A549 (cell line): ENCODE measurements around the gene GLYAT. TPM values are rescaled to one million over a fixed set of nuclear protein-coding genes. Genes with fewer than 3 reads are reported as not detected.

Experiments
- ATAC-seq, 2 experiments: fragments of 200-7000 bp in 1 of 2; fragments of >200 bp in 1 of 2; cut with Nextera tagmentation in 1 of 2; cut with Tn5 transposase in 1 of 2; 3 replicates each; pipeline versions ENCODE4 v1.8.0 to v1.9.1; 2018 to 2020; ENCODE audit warnings: mild to moderate bottlenecking in 1 of 2, moderate library complexity in 1 of 2
- CTCF ChIA-PET: fragments of 300-600 bp; sonication (Branson Sonifier 250); formaldehyde crosslinking; extraction: SDS; loops from one replicate; lab custom pipeline; 2021; ENCODE audit warnings: antibody characterized with exemption, inconsistent platforms; lab: Yijun Ruan, JAX
- POLR2A ChIA-PET: fragments of 350-600 bp; formaldehyde crosslinking; extraction: SDS; loops from one replicate; lab custom pipeline; 2021; ENCODE audit warnings: antibody characterized with exemption, inconsistent platforms; lab: Yijun Ruan, JAX
- DNase-seq, 2 experiments: peaks; one replicate each; pipeline versions ENCODE4 v3.0.0 to v3.0.0-alpha.2; 2011 to 2016; ENCODE audit warnings: low read depth in 1 of 2, low spot score in 1 of 2
- FAIRE-seq: peaks from 2 replicates; lab custom pipeline; 2011; peaks lifted over from hg19 to GRCh38; lab: Jason Lieb, UNC
- H3K27ac ChIP-seq, 2 experiments: fragments of >200 bp; sonication (Bioruptor Twin); formaldehyde crosslinking; 3 replicates each; pipeline ENCODE4 v1.5.1; 2016 to 2017
- H3K4me1 ChIP-seq: fragments of >200 bp; sonication (Bioruptor Twin); formaldehyde crosslinking; 3 replicates; pipeline ENCODE4 v1.6.1; 2016
- H3K4me2 ChIP-seq: fragments of >200 bp; sonication (Bioruptor Twin); formaldehyde crosslinking; 3 replicates; pipeline ENCODE4 v1.6.1; 2016
- H3K4me3 ChIP-seq: fragments of >200 bp; sonication (Bioruptor Twin); formaldehyde crosslinking; 3 replicates; pipeline ENCODE4 v1.5.1; 2016
- H3K9me3 ChIP-seq: fragments of >200 bp; sonication (Bioruptor Twin); formaldehyde crosslinking; 3 replicates; pipeline ENCODE4 v1.6.1; 2016
- ATOH8 ChIP-seq: fragments of 250-450 bp; sonication (Bioruptor Pico); IDR thresholded peaks from 2 replicates; pipeline ENCODE4 v1.5.0; 2020; ENCODE audit warnings: low read depth, mild to moderate bottlenecking, moderate library complexity
- BHLHE40 ChIP-seq: IDR thresholded peaks from 2 replicates; pipeline ENCODE4 v1.6.1; 2012; ENCODE audit warnings: low read depth, low read length, inconsistent platforms
- CBX2 ChIP-seq: fragments of 200-600 bp; sonication (generic); IDR thresholded peaks from 2 replicates; pipeline ENCODE4 v1.6.1; 2016; ENCODE audit warnings: low read depth, mild to moderate bottlenecking, borderline replicate concordance
- CEBPB ChIP-seq, 2 experiments: fragments of >200 bp in 1 of 2; sonication (Bioruptor Twin) in 1 of 2; formaldehyde crosslinking in 1 of 2; IDR thresholded peaks; 2 replicates each; pipeline ENCODE4 v1.6.1; 2012 to 2016
- CHD2 ChIP-seq: fragments of 150-350 bp; IDR thresholded peaks from 2 replicates; pipeline ENCODE4 v1.6.1; 2014; ENCODE audit warnings: low read length; ENCODE audit not compliant: partially characterized antibody
- FOSL2 ChIP-seq, 2 experiments: fragments of 450-650 bp in 1 of 2; fragments of >200 bp in 1 of 2; sonication (Bioruptor Twin) in 1 of 2; formaldehyde crosslinking; IDR thresholded peaks; 2 replicates each; pipeline versions ENCODE4 v1.5.0 to v1.6.1; 2016 to 2020; ENCODE audit warnings: mild to moderate bottlenecking in 1 of 2, moderate library complexity in 1 of 2
- HDAC2 ChIP-seq: fragments of 200-600 bp; sonication (generic); IDR thresholded peaks from 2 replicates; pipeline ENCODE4 v1.6.1; 2016
- HMGXB4 ChIP-seq: fragments of 250-450 bp; sonication (Bioruptor Pico); IDR thresholded peaks from 2 replicates; pipeline ENCODE4 v1.5.0; 2021; ENCODE audit warnings: mild to moderate bottlenecking, moderate library complexity, borderline replicate concordance
- JUNB ChIP-seq: fragments of >200 bp; sonication (Bioruptor Twin); formaldehyde crosslinking; IDR thresholded peaks from 2 replicates; pipeline ENCODE4 v1.6.1; 2016
- KDM1A ChIP-seq: fragments of 200-600 bp; sonication (generic); IDR thresholded peaks from 2 replicates; pipeline ENCODE4 v1.6.1; 2016; ENCODE audit warnings: low read depth, mild to moderate bottlenecking
- MAFK ChIP-seq: fragments of 450-650 bp; IDR thresholded peaks from 2 replicates; pipeline ENCODE4 v1.6.1; 2014; ENCODE audit not compliant: partially characterized antibody
- MAX ChIP-seq: IDR thresholded peaks from 2 replicates; pipeline ENCODE4 v1.6.1; 2012
- MAZ ChIP-seq: fragments of 150-350 bp; IDR thresholded peaks from 2 replicates; pipeline ENCODE4 v1.6.1; 2014; ENCODE audit warnings: antibody characterized with exemption, low read depth, low read length, borderline replicate concordance
- NR3C1 ChIP-seq: fragments of >200 bp; sonication (Bioruptor Twin); formaldehyde crosslinking; IDR thresholded peaks from 3 replicates; pipeline ENCODE4 v1.6.1; 2017
- POLR2A ChIP-seq: IDR thresholded peaks from 2 replicates; pipeline ENCODE4 v1.6.1; 2012; ENCODE audit warnings: mild to moderate bottlenecking, low read length
- RCOR1 ChIP-seq: fragments of 150-350 bp; IDR thresholded peaks from 2 replicates; pipeline ENCODE4 v1.6.1; 2014; ENCODE audit warnings: antibody characterized with exemption, low read length, low read depth
- REST ChIP-seq: fragments of 200-600 bp; sonication (generic); IDR thresholded peaks from 2 replicates; pipeline ENCODE4 v1.6.1; 2016; ENCODE audit warnings: antibody characterized with exemption, mild to moderate bottlenecking, moderate library complexity
- SREBF2 ChIP-seq: fragments of 450-650 bp; IDR thresholded peaks from 2 replicates; pipeline ENCODE4 v1.6.1; 2014; ENCODE audit warnings: mild to moderate bottlenecking, moderate library complexity
- USF2 ChIP-seq: fragments of 450-650 bp; IDR thresholded peaks from 2 replicates; pipeline ENCODE4 v1.6.1; 2014; ENCODE audit warnings: antibody characterized with exemption
- ZSCAN20 ChIP-seq: fragments of 250-450 bp; sonication (Bioruptor Pico); IDR thresholded peaks from 2 replicates; pipeline ENCODE4 v1.8.0; 2022; ENCODE audit warnings: mild to moderate bottlenecking, moderate library complexity
- WGBS: methylation state at CpG from one replicate; pipeline ENCODE4 v1.1.6; 2017; ENCODE audit errors: missing lambda C conversion rate; 5-methylcytosine and 5-hydroxymethylcytosine counted together
- polyA plus RNA-seq, 4 experiments: library from polyadenylated mRNA; depleted of rRNA in 3 of 4; stranded (reverse); fragments of >200 nt; fragmentation: RNase III in 1 of 4; extraction: RNeasy Plus Mini Kit Qiagen cat#74134 plus additional on column Dnase treatment in 1 of 4; gene quantifications; 2 replicates in 3 of 4; 3 replicates in 1 of 4; pipeline ENCODE4 v1.2.3, GENCODE V29; 2011 to 2017
- TF ChIP-seq, protein P1 (sequence below): IDR thresholded peaks from 2 replicates; pipeline ENCODE4 v1.6.1; 2012

The GLYAT gene
- polyA plus RNA-seq, 2 of the 4 experiments (the other 2 are of a cell fraction), result not detected

DNA sequence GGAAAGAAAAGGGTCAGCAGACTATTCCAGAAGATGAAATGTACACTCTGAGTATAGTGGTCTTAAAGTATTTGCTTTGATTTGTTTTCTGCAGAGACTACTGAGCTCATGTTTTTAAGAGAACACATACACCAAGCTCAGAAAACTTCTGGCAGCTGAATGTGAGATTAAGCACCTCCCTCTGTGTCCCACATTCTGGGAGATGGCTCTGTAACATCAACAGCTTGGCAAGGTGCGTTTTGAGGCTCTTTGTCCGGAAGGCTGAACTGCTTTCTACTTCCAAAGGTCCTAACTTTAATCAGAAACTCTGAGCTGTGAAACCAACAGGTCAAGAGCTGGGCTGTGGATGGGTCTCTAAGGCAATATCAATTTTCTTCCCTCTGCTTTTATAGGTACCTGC, 36.4 kb upstream of the GLYAT start:
- FAIRE-seq, result no peak
- Histone ChIP-seq H3K27ac (no peak overlapping the region), H3K4me3 (no peak overlapping the region)
- POLR2A ChIA-PET, result no interaction called here
- TF ChIP-seq HMGXB4, result no peak
- TF ChIP-seq CEBPB (IDR thresholded peaks at IDR 0.05), result no peak
- no peak for TF ChIP-seq USF2
- TF ChIP-seq FOSL2 (IDR thresholded peaks at IDR 0.05), result no peak
- TF ChIP-seq FOSL2 (CRISPR knock-in tag; IDR thresholded peaks at IDR 0.05), result no peak
- TF ChIP-seq ZSCAN20 (CRISPR knock-in tag), result no peak
- TF ChIP-seq RCOR1, result no peak
- TF ChIP-seq CHD2, result no peak
- TF ChIP-seq, all 56 proteins: peak for 0
- H3K4me1 ChIP-seq, result no peaks in the 10 kb centered on the region
- H3K4me2 ChIP-seq, result no peak overlapping the region
- no peak for DNase-seq
- H3K9me3 ChIP-seq, result no peaks in the 10 kb centered on the region
- no peak for ATAC-seq
- CTCF ChIA-PET, result interaction anchor here (1.5 kb wide), 1 partner anchor 11 kb away, joined by 3 read pairs; no protein-coding TSS in a partner anchor
- 0% methylated on average over 2 of the region's 2 CpGs for WGBS

DNA sequence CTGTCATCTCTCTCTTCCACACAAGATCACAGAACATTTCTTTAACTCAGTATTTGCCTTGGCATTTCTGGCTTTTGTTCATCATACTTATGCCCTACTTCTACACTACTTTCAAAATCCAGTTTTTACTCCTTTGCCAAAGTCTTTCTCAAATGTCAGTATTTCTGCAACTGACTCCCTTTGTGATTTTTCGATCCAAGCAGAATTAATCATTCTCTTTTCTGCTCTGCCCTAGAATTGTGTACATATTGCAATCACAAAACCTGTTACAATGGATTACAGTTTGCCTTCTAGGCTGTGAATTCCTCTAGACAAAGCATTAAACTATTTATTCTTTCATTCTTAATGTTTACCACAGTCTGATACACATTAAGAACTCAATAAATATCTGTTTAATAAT, 33.3 kb upstream of the GLYAT start:
- 0% methylated on average over 1 of the region's 1 CpG for WGBS
- no peak for ATAC-seq
- POLR2A ChIA-PET, result no interaction called here
- Histone ChIP-seq H3K27ac (no peak overlapping the region), H3K4me3 (no peak overlapping the region)
- TF ChIP-seq MAZ (no peak), MAX (no peak), KDM1A (no peak), MAFK (no peak), FOSL2 (IDR thresholded peaks at IDR 0.05) (no peak), FOSL2 (CRISPR knock-in tag; IDR thresholded peaks at IDR 0.05) (no peak), CBX2 (no peak), ATOH8 (CRISPR knock-in tag) (no peak), POLR2A (no peak), CHD2 (no peak), JUNB (no peak), NR3C1 (no peak), BHLHE40 (no peak), SREBF2 (no peak), REST (no peak), ZSCAN20 (CRISPR knock-in tag) (no peak), HDAC2 (no peak)
- TF ChIP-seq, protein P1, sequence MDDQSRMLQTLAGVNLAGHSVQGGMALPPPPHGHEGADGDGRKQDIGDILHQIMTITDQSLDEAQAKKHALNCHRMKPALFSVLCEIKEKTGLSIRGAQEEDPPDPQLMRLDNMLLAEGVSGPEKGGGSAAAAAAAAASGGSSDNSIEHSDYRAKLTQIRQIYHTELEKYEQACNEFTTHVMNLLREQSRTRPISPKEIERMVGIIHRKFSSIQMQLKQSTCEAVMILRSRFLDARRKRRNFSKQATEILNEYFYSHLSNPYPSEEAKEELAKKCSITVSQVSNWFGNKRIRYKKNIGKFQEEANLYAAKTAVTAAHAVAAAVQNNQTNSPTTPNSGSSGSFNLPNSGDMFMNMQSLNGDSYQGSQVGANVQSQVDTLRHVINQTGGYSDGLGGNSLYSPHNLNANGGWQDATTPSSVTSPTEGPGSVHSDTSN, result no peak
- TF ChIP-seq, all 56 proteins: peak for 0
- Histone ChIP-seq H3K4me1 (no peaks in the 10 kb centered on the region), H3K9me3 (no peaks in the 10 kb centered on the region), H3K4me2 (no peak overlapping the region)
- CTCF ChIA-PET, result no interaction called here
- FAIRE-seq, result no peak
- no peak for DNase-seq
